Stimulated activated CD8-positive, alpha-beta memory T cell treated with anti-CD3 and anti-CD28 coated beads, Interleukin-15, amount 100 ng/mL, for 48 hours (primary cell): ENCODE data around the gene WNT16.

Source experiments
- DNase-seq, 2 donors: peaks; one replicate each; pipeline ENCODE4 v3.0.0-alpha.2; 2020; ENCODE audit warnings: low read depth in 2 of 2

Gene WNT16

DNA sequence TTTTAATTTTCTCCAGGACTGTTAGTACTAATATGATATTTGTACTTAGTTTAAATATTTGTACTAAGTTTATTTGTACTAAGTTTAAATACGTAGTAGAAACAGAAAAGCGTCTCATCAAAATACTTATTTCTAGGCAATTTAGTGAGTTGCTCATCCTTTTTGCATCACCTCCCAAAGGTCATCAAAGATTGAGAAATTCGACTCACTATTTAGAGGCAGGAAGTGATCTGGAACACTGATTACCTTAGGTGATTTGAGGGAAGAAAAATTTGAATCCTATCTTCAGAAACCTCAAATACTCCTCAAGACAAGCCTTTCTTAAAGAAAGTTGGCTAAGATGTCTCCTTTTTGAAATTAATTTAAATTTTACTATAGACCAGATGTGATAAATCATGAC lies 14.5 kb downstream of the WNT16 start:
- no peak for DNase-seq

DNA sequence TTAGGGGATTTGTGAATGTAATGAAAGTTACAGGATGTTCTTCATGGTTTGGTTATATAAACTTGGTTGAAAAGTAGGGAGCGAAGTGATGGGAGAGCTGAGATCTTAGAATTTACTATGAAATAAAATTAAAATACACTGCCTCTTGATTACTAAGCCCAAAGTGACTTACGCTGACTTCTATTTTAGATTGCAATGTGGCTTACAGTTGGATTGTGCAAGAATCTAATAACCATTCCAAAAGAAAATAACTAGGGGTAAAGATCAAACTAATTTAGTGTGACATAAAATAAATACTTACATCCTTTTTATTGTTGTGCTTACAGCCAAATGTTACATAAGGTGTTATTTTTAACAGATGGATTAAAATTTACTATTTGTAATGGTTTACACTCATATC lies 15.3 kb downstream of the WNT16 start:
- DNase-seq = no peak

DNA sequence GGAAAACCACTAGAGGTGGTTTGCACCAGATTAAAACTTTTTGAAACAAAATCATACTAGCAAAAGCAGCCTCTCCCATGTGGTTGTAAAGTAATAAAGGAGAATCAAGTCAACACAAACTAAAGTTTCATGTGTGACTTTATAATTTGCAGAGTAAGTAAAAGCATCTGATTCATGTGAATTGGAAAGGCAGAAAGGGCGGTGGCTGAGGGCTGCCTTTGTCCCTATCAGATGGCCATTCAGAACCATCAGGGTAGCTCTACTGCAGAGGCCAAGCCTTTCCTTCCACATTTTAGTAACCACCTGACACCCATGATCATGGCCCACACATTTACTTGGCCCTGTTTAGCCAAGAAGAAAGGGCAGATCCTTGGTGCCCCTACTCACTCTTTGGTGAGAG lies 15.7 kb downstream of the WNT16 start:
- no peak for DNase-seq

DNA sequence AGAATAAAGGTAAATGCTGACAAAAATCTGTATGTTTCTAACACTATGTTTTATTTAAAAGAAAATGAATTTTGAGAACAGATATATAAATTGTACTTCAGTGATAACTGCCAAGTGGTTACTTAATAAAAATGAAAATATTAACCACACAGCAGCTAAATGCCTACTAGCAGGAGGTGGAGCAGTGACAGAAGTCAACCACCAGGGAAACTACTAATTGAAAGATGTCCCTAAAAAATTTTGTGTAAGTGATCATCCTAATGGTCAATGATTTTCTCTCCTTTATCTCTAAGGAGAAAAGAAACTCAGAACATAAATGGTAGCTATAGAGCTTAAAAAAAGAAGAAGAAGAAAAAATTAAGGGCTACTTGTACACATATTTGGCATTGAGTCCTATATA lies 22.9 kb downstream of the WNT16 start:
- no peak for DNase-seq

DNA sequence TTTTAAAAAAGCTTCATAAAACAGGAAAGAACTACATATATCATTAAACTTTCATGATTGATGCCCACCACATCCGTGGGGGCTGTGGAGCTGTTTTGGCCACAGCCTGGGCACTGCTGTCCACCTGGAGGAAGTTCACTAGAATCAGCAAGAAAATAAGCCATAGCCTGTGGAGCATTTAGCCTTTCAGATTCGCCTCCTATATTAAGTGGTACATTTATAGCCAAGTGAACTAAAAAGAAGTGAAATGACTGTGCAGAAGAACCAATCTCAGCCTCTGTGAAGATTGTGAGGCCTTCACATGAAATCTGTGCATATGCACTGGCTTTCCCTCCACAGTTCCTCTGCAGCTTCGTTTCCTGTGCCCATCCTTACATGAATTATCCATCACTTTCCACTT lies 23.5 kb downstream of the WNT16 start:
- no peak for DNase-seq

DNA sequence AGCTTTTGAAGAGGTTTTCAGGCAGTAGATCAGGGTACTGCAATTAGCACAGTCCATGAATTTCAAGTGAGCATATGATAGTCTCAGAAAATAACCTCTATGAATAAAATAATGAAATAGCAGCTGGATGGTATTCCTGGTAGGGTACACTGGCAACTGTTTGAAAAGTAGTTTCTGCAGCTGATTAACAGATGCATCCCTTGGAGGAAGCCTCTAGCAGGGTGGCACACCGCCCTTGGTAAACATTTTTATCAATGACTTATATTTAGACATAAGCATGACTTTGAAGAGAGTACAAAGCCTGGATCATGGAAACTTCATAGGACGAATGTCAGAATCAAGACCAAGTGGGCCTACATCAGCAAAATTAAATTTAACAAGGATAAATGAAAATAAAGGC lies 26.8 kb downstream of the WNT16 start:
- DNase-seq = no peak

DNA sequence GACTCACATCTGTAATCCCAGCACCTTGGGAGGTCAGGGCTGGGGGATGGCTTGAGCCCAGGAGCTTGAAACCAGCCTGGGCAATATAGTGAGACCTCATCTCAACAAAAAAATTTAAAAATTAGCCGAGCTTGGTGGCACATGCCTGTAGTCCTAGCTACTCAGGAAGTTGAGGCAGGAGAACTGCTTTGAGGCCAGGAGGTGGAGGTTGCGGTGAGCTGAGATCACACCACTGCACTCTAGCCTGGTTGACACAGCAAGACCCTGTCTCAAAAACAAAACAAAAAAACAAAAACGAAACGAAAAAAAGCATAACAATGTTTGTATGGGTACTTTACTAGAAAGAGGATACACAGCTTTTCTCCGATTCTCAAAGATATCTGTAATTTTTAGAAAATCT lies 31.8 kb downstream of the WNT16 start:
- no peak for DNase-seq

DNA sequence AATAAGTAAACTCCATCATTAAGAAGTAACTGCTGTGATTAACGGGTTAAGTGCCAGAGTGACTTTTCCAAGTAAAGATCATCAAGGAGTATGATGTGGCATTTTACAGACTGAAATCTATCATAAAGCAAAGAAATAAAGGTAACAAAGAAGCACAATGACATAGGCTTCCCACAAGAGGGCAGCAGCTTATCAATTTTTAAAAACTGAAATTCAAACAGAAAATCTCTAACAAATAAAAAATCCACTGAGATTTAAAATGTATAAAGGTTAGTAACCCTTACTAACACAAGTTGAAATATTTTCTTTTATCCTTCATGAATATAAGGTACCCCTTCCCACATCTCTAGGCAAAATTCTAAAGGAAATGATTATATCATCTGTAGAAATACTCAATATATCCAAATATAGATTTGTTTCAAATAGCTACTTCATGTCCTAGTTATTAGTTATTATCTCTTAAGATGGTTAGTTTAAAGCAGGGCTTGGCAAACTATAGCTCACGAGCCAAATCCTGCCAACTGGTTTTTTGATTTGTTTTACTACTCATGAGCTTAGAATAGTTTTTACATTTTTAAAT lies 38.1 kb downstream of the WNT16 start:
- DNase-seq = no peak

DNA sequence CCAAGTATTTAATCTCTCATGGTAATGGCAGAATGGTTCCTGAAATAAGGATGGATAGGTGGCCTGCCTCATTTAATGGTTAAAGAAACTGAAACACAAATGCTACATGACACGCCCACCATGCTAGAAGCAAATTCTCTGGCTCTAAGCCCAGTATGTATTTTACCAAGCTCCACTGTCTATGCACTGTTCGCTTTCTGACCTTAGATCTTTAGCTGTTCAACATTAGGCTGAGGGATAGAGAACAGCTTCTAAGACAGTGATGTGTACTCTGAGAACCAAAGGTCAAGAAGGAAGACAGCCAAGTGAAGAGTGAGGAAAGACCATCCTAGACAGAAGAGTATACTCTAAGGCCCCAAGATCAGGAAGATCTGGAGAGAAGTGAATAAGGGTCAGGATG lies 40.7 kb downstream of the WNT16 start:
- no peak for DNase-seq

DNA sequence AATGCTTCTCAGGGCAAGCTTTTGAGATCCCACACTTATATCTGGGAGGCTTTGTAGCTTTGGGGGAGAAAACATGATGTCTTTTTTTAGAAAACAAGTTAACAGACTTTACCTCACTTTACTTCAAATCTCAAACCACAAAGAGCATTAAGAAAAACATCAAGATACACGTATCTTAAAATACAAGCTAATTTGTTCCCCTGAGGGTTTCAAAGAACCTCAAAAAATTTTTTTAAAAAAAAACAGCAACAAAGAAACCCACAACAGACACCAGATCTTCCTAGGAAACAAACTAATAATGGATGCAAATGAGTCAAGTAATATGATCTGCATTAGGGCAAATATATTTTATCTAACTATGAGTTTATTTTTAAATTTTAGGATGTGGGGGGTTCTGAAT lies 42.6 kb downstream of the WNT16 start:
- DNase-seq = no peak

DNA sequence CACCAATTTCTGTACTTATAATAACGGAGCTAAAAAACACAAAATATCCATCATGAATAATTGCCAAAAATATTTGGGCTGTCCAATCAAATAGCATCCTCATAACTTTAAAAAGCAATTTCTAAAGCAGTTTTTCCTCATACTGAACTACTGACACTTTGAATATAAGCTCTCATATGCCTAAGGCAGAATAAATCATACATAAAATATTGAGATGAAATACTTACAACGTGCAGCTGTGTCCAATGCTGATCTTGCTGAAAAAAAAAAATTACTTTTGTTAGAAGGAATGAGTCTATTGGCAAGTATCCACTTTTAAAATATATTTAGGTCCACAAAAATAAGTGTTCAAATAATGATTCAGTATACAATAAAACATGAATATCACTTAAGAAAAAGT lies 43.1 kb downstream of the WNT16 start:
- no peak for DNase-seq

DNA sequence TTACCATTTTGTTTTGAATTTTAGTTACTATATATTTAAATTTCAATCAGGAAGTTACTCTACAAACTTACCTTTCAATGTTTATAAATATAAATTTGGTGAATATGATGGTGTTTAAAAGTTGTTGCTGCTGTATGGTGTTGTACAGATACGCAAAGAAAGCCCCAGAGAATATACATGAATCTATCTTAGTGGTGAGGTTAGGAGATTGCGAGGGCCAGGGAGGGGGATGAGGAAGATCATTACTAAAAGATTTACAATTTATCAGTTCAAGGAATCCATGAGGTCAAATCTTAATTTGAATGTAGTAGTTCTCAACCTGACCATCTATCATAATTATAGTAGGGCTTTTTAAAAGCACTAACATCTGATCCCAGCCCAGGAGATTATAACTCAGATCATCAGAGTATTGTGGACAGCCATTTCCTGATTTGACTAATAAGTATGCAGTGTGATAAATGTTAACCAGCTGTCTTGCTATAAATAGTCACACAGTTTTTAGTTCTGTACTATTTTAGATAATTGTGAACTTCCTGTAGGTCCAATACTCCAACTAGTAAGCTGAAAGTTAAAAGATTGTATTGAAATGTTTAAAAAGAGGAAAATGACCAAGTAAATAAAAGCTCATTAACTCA lies 43.7 kb downstream of the WNT16 start:
- DNase-seq = no peak

DNA sequence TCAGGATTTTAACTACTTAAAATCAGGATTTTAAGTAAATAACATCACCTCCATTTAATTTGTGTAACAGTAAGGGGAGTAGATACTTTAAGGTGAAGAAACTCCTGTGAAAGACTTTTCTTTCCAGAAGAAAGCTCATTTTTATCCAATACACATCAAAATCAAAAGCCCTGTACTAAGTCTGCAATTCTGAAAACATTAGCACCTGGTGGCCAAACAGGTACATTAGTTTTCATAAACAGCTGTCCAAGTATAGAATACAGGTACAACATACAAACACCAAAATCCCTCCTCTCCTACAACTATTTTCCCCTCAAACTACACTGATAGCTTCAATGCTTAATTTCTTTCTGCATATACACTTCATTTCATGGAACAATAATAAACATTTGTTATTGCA lies 44.4 kb downstream of the WNT16 start:
- no peak for DNase-seq

DNA sequence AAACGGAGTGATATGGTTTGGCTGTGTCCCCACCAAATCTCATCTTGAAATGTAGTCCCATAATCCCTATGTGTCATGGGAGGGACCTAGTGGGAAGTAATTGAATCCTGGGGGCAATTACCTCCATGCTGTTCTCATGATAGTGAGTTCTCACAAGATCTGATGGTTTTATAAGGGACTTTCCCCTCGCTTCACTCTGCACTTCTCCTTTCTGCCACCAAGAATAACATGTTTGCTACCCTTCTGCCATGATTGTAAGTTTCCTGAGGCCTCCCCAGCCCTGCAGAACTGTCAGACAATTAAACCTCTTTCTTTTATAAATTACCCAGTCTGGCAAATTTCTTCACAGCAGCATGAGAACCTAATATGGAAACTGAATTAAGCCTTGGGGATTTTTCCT lies 48.2 kb downstream of the WNT16 start:
- DNase-seq = no peak

DNA sequence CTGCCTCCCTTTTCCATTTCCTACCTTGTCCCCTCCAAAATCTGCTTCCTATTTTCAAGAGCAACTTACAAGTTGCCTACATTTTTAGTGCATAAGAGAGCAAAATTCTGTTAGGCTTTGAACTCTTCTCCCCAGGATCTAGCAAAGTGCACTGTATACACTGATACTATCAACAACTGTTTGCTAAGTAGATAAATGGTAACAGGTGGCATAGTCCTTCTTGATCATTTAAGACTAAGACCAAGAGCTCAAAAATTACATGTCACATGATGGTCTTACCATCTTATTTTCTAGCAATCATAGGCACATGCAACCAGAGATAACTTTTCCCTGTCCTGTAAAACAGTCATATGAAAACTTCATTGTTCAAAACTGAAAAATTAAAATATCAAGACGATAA lies 51.1 kb downstream of the WNT16 start:
- DNase-seq = no peak

DNA sequence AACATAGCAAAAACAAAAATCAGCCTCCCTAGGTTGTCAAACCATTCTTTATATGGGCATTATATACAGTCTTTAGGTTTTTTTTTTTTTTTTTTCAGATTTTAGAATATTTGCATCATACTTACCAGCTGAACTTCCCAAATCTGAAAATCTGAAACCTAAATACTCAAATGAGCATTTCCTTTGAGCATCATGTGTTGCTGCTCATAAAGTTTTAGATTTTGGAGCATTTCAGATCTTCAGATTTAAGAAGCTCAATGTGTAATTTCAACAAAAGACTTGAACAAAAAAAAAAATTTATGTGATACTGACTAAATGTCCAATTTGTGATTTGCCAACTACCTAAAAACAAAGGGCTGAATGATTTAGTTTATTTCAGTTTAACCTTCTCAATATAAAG lies 53.7 kb downstream of the WNT16 start:
- DNase-seq = no peak

DNA sequence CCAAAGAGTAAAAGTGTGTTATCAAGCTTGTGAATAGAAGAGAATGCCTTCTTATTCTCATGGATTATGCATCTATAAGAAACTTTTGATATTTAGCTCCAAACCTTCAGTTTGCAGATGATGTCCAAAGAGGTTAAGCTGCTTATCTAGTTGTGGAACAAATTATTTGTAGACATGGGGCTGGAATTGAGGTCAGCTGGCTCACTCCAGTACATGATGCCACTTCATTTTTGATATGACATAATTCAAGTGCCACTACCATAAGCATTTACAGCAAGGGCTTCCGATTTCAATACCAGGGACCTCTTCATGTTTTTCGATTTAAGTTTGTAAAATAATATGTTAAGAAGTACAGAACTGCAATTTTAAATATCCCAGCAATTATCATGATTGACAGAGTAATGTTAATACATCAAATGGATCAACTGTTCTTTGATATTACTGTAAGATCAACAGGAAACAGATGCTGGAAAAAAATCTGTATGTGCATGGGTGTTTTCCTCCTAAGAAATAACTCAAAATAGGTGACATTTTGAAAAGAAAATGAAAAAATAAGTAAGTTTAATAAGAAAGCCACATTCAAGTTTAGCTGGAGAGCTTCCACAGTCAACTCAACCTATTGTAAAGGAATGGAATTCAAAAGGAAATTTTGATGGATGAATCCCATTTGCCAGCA lies 54.6 kb downstream of the WNT16 start:
- DNase-seq = no peak

DNA sequence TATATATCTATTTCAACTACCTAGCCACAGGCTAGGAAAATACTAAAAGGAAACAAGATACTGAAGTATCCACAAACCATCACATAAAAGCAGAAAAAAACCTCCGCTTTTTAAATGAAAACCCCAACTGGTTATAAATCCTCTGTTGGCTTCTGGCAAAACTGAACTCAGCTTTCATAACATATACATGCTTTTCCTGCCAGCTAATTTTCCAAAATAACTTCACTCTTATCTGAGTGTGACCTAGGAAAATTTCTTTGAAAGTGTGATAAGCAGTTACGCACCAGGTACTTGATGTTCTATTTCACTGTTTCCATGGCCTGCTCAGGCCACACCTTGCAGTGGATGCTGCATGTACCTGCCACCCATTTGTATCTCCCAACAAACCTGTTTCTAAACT lies 55.5 kb downstream of the WNT16 start:
- DNase-seq = no peak

DNA sequence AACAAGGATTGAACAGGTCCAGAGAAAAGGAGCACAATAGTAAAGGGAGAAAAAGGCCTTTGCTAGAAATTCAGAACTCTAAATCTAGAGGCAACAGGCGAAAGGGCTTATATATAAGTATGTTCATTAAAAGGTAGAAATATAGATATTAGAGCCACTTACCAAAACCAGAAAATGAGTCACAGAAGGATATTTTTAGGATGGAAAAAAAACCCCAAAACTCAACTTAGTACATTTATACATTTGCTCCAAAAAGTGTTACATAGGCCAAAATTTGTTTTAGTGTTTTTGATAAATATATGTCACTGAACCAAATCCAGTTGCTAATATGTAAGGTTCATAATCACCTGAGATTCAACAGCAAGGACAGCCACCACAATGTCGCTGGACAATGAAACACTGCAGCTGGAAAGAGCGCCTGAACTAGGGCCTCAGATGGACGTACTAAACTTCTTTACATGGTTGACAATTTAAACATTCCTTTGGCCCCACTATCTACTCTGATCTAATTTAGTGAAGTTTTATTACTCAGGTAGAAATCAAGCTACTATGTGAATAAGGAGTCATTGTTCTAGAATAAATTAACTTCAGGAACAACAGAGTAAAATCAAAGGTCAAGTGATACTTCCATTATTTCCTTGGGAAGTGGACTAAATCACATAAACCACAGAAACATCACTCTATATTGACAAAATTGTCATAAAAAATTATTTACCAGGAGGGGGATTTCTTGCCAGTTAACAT lies 56.4 kb downstream of the WNT16 start:
- DNase-seq = no peak

DNA sequence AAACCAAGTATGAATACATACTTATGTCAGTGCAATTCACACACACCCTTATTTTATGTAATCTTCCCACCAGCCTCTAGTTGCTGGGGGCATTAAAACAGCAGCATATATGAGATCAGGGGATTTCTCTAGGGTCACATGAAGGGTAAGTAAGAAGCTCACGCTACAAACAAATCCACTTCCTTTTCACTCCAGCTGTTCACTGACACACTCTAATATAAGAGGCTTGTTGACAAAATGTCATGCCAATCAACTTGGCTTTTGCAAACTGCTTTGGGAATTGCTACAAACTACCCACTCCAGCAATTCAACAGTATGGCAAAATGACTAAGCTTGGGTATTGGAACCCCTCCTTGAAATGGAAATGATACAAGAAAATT lies 57.0 kb downstream of the WNT16 start:
- DNase-seq = no peak

DNA sequence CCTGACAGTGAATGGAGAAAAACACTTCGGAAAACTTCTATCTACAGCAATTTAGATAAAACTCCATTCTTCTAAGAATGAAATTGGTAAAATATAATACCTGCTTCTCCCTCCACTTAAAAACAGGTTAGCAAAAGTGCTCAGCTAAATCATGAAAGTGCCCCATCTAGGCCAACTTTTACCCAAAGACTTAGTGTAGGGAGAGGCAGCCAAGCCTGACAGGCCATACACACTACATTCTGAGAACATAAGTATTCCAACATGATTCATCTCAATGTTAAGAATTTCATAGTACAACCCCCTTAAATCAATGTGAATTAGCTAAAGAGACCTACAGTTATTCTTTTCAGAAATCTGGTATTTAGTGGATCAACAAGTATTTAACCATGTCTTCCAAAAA lies 60.1 kb downstream of the WNT16 start:
- DNase-seq = no peak

DNA sequence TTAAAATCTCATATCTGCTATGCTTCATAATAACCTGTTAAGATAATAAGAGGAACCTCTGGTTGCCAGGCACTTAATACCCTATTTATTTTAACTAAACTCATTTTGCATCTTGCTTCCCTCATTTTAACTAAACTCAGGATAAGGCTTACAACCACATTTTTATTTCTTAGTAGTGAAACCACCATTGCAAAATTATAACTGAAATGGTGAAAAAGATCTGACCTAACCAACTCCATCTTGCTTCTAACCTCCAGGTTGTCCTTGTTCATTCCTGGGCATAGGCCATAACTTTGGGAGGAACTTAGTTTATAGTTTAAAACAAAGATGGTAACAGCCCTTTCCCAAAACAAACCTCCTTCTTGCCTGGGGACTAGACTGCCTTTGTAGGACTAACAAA lies 61.3 kb downstream of the WNT16 start:
- no peak for DNase-seq

DNA sequence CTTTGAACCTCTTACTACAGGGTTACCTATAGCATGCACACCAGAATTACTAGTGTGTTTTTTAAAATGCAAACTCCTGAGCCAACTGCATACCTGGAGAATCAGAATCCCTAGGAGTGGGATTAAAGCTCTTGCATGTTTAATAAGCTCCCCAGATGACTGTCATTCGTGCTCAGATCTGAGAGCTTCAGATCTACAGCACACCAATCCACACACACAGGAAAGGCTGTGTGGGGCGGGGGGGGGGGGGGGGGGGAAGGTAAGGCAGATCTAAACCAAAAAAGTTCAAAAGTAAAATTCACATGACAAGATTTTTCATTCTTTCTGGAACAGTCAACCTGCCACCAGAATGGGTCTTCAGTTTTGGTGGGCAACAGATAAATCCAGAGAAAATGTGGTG lies 61.8 kb downstream of the WNT16 start:
- DNase-seq = no peak
